ENCODE measurements around the gene CFHR4. TPM values are rescaled to one million over a fixed set of nuclear protein-coding genes. Genes with fewer than 3 reads are reported as not detected.
"Not testable (repeated sequence)": the region's sequence is repeated elsewhere in the genome, so short reads cannot be mapped to it uniquely, and the experiment has no call there.

Gene CFHR4
- not detected for total RNA-seq

DNA sequence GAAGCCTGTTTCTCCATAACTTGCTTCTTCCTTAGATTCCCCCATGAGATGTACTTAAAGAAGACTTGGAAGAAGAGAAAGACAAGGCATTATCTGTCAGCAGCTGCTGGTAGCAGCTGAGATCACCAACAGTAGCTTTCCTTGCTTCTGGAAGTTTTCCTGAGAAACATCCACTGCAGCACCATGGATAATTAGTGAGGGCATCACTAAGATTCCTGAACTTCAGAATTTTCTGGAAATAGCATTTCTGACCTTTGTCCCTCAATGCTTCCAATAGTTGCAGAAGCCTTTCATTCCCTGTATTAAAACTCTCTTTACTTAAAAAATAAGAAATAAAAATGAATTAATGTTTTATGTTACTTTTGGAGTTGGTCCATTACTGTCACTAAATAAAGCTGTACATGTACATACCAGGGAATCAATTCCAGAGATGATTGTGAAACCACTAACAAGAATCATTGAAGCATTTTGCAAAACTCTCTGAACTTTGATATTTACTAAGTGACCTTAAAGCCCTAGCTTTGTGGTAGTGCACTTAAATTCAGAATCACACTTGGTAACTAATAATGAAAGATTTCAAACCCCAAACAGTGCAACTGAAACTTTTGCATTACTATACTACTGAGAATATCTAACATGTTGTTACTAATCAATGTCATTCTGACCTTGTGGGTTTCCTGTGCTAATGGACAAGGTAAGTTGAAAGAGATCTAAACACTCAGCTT lies at the start of gene CFHR4:
Gene CFHR4, plus strand, starts transcription at position 538 of the 725 bp plus-strand sequence. Its CDS starts 99 bp downstream, at position 637.
- Mint-ChIP-seq H3K27me3 (no peaks in the 10 kb centered on the region), H3K4me1 (no peaks in the 10 kb centered on the region), H3K4me3 (no peak within 1 kb of the TSS), H3K36me3 (no peaks in the 10 kb centered on the region), H3K27ac (no peak within 1 kb of the TSS), H3K9me3 (no peaks in the 10 kb centered on the region)
- ATAC-seq (ENCODE audit: low read depth) (no peak), DNase-seq (no peak)
- POLR2A ChIA-PET: no interaction called here

DNA sequence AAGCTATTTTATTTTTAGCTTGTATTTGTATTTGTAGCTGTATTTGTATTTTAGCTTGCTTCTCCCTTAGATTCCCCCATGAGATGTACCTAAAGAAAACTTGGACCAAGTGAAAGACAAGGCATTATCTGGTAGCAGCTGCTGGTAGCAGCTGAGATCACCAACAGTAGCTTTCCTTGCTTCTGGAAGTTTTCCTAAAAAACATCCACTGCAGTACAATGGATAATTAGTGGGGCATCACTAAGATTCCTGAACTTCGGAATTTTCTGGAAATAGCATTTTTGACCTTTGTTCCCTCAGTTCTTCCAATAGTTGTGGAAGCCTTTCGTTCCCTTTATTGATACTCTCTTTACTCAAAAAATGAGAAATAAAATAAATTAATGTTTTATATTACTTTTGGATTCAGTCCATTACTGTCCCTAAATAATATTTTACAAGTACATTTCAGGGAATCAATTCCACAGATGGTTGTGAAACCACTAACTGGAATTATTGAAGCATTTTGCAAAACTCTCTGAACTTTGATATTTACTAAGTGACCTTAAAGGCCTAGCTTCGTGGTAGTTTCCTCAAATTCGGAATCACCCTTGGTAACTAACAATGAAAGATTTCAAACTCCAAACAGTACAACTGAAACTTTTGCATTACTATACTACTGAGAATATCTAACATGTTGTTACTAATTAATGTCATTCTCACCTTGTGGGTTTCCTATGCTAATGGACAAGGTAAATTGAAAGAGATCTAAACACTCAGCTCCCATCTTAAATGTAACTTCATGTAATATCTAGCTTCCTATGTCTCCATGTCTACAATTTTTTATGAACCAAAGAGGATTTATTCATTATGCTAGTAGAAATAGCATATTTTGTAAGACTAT lies 38.0 kb upstream of the CFHR4 start:
- not testable (repeated sequence) for ATAC-seq (ENCODE audit: low read depth); H3K36me3 Mint-ChIP-seq

DNA sequence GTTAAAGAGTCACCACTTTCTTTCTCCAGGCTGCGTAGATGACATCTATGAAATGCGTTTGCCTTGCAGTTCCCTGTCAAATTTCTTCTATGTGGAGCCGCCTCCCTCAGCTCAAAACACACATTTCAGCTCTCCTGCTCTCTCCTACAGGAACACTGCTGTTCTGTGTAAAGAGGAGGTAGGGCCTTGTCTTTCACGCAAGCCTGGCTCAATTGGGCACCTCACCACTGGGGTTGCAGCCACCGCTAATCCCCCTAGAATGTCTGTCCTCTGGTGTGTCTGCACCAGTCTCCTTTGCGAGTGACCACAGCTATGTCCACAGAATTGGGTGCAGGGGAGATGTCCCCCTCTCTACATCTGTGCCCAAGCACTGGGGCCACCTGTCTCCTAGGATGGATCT lies 31.8 kb upstream of the CFHR4 start:
- DNase-seq (no peak), ATAC-seq (ENCODE audit: low read depth) (no peak)
- H3K4me1 Mint-ChIP-seq: no peaks in the 10 kb centered on the region
- peaks cover 2% of the 10 kb centered on the region for H3K27me3 Mint-ChIP-seq
- no peak overlapping the region for H3K27ac Mint-ChIP-seq
- peaks cover 1% of the 10 kb centered on the region for H3K9me3 Mint-ChIP-seq
- POLR2A ChIA-PET: no interaction called here
- H3K4me3 Mint-ChIP-seq: no peak overlapping the region
- no peaks in the 10 kb centered on the region for H3K36me3 Mint-ChIP-seq

More for the DNA sequence above, 38.0 kb upstream of the CFHR4 start:
- H3K27ac Mint-ChIP-seq, H3K9me3 Mint-ChIP-seq, H3K27me3 Mint-ChIP-seq, DNase-seq, POLR2A ChIA-PET, H3K4me1 Mint-ChIP-seq, H3K4me3 Mint-ChIP-seq: not testable (repeated sequence)

DNA sequence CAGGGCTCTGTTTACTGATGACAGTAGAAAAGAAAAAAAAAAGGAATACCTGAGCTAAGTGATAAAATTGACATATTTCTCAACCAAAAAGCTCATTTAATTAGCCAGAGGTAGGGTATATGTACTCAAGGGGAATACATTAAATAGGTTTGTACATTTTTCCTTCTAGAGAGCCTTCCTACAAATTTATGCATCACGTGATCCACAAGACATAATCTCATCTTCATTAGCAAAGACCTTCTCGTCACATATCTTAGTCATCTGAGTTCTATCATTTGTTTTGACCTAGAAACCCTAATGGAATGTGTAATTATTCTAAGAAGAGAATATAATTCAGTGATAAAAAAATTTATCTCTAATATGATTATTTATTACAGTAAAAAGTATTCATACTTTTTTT lies 30.7 kb upstream of the CFHR4 start:
- POLR2A ChIA-PET: no interaction called here
- no peak overlapping the region for H3K4me3 Mint-ChIP-seq
- no peaks in the 10 kb centered on the region for H3K4me1 Mint-ChIP-seq
- no peak for ATAC-seq (ENCODE audit: low read depth)
- no peak overlapping the region for H3K27ac Mint-ChIP-seq
- H3K36me3 Mint-ChIP-seq: no peaks in the 10 kb centered on the region
- H3K9me3 Mint-ChIP-seq: peaks cover 1% of the 10 kb centered on the region
- no peak for DNase-seq
- H3K27me3 Mint-ChIP-seq: peaks cover 2% of the 10 kb centered on the region

DNA sequence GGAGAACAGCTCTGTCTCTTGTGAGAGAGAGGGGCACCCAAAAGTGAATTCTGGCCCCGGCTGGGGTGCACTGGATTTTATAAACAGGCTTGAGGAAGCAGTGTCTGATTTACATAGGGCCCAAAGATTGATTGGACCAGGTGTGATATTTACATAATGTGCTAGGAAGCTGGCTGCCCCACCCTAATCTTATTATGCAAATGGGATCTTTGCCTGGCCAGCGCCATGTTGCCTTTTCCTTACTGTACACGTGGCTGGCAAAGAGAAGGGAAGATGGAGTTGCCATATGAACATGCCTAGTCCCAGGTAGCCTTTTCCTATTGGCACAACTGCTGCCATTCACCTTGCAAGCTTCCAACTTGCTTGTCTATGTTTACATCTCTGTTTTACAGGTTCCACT lies 29.0 kb upstream of the CFHR4 start:
- no peak overlapping the region for H3K27ac Mint-ChIP-seq
- peaks cover 1% of the 10 kb centered on the region for H3K9me3 Mint-ChIP-seq
- no peak for ATAC-seq (ENCODE audit: low read depth)
- H3K4me1 Mint-ChIP-seq: no peaks in the 10 kb centered on the region
- H3K27me3 Mint-ChIP-seq: peaks cover 2% of the 10 kb centered on the region
- H3K36me3 Mint-ChIP-seq: no peaks in the 10 kb centered on the region
- no peak overlapping the region for H3K4me3 Mint-ChIP-seq
- POLR2A ChIA-PET: no interaction called here
- no peak for DNase-seq

DNA sequence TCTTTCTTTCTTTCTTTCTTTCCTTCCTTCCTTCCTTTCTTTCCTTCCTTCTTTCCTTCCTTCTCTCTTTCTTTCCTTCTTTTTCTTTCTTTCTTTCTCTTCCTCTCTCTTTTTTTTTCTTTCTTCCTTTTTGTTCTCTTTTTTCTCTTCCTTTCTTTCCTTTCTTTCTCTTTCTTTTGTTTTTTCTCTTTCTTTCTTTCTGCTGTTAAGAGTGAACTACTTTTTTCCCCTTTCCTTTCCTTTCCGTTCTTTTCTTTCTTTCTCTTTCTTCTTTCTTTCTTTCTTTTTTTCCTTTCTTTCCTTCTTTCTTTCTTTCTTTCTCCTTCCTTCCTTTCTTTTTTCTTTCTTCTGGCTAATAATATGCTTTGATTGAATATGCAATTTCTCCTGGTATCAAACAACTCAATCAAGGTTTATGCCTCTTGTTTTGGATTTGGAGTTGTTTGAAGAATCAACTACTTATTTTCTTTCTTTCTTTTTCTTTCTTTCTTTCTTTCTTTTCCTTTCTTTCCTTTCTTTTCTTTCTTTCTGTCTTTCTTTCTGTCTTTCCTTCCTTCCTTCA lies 27.4 kb upstream of the CFHR4 start:
- no peak overlapping the region for H3K27ac Mint-ChIP-seq
- peaks cover 2% of the 10 kb centered on the region for H3K27me3 Mint-ChIP-seq
- no peaks in the 10 kb centered on the region for H3K4me1 Mint-ChIP-seq
- DNase-seq: no peak
- H3K36me3 Mint-ChIP-seq: no peaks in the 10 kb centered on the region
- POLR2A ChIA-PET: no interaction called here
- no peak for ATAC-seq (ENCODE audit: low read depth)
- peaks cover 1% of the 10 kb centered on the region for H3K9me3 Mint-ChIP-seq
- no peak overlapping the region for H3K4me3 Mint-ChIP-seq

DNA sequence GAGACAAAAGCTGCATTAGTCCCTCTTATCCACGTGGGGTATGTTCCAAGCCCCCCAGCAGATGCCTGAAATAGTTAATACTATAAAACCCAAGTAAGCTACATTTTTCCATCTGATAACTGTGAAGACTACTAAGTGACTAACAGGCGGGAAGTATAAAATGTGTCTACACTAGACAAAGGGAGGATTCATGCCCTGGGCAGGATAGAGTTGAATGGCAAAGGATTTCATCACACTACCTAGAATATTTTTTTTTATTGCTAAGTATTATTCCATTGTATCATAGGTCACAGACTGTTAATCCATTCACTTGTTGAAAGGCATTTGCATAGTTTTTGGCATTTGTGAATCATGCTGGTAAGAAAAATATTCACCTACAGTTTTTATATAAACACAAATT lies 26.4 kb upstream of the CFHR4 start:
- POLR2A ChIA-PET: no interaction called here
- H3K4me3 Mint-ChIP-seq: no peak overlapping the region
- H3K36me3 Mint-ChIP-seq: no peaks in the 10 kb centered on the region
- H3K27ac Mint-ChIP-seq: no peak overlapping the region
- peaks cover 2% of the 10 kb centered on the region for H3K27me3 Mint-ChIP-seq
- no peaks in the 10 kb centered on the region for H3K4me1 Mint-ChIP-seq
- H3K9me3 Mint-ChIP-seq: peaks cover 1% of the 10 kb centered on the region
- no peak for DNase-seq
- ATAC-seq (ENCODE audit: low read depth): no peak

DNA sequence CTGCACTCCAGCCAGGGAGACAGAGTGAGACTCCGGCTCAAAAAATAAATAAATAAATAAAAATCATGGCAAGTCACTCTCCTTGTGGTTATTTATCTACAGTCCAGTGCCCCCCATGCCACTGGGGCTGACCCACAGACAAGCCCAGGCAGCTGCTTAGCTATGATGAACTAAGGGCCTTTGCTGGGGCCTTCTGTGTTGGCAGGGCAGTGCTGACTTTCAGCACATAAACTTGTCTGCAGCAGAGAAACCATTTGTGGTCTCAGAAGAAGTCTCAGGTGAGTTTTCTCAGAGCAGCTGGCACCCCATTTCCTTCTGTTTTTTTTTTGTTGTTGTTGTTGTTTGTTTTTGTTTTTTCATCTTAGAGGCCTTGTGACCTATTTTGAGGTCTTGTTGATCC lies 20.9 kb upstream of the CFHR4 start:
- no peaks in the 10 kb centered on the region for H3K9me3 Mint-ChIP-seq
- no peaks in the 10 kb centered on the region for H3K4me1 Mint-ChIP-seq
- no peak overlapping the region for H3K27ac Mint-ChIP-seq
- POLR2A ChIA-PET: no interaction called here
- no peaks in the 10 kb centered on the region for H3K36me3 Mint-ChIP-seq
- H3K27me3 Mint-ChIP-seq: no peaks in the 10 kb centered on the region
- H3K4me3 Mint-ChIP-seq: no peak overlapping the region
- DNase-seq: no peak
- ATAC-seq (ENCODE audit: low read depth): no peak

DNA sequence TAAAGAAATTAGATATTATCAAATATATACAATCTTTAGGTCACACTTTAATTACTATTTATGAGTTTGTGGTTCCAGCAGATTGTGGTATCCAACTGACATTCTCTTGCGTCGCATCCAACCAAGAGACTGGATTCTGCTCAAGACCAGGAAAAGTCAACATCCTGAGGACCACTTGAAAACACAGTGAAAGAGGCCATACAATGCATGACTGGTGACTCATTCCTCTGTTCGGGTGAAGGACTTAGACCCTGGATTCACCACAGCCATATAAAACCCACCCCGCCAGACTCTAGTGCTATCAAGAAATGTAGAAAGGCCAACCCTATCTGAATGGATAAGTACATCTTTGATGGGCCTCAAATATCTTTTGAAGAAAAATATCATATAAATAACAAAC lies 14.5 kb upstream of the CFHR4 start:
- H3K27me3 Mint-ChIP-seq: peaks cover 3% of the 10 kb centered on the region
- H3K4me3 Mint-ChIP-seq: no peak overlapping the region
- DNase-seq (no peak), ATAC-seq (ENCODE audit: low read depth) (no peak)
- no peak overlapping the region for H3K27ac Mint-ChIP-seq
- no peaks in the 10 kb centered on the region for H3K4me1 Mint-ChIP-seq
- peaks cover 2% of the 10 kb centered on the region for H3K9me3 Mint-ChIP-seq
- no peaks in the 10 kb centered on the region for H3K36me3 Mint-ChIP-seq
- POLR2A ChIA-PET: no interaction called here

DNA sequence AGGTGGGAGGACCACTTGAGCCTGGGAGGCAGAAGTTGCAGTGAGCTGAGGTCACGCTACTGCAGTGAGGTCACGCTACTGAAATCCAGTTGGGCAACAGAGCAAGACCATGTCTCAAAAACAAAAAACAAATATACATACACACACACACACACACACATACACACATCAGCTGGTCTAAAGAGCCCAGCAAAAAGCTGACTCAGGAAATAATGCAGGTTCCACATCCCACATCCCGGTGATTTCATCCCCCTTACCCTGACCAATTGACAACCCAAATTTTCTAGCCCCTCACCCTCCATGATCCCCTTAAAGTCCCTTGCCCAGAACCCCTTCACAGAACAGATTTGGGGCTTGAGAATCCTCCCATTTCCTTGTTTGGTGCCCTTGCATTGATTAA lies 11.9 kb upstream of the CFHR4 start:
- Mint-ChIP-seq H3K27me3 (peaks cover 3% of the 10 kb centered on the region), H3K27ac (no peak overlapping the region), H3K9me3 (peaks cover 2% of the 10 kb centered on the region), H3K4me3 (no peak overlapping the region), H3K36me3 (no peaks in the 10 kb centered on the region), H3K4me1 (no peaks in the 10 kb centered on the region)
- POLR2A ChIA-PET: no interaction called here
- DNase-seq (no peak), ATAC-seq (ENCODE audit: low read depth) (no peak)

DNA sequence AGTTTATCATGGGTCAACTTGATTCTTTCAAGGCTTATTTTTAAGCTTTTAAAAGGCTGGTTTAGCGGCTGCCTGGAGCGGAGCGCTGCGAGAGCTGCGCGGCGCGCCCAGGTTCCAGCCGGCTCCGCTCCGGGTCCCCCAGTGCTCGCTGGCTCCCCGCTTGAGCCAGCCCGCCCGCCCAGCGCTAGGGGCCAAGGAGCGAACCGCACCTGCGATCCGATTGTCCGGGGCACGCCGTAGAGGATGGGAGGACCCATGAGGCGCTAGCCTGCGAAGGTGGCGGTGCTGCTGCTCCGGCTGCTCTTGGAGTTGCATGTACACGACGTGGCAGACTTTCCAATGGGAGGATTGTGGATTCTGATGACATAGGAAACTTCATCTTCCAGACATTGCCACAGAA lies 9.9 kb upstream of the CFHR4 start:
- no peak overlapping the region for H3K4me3 Mint-ChIP-seq
- POLR2A ChIA-PET: no interaction called here

DNA sequence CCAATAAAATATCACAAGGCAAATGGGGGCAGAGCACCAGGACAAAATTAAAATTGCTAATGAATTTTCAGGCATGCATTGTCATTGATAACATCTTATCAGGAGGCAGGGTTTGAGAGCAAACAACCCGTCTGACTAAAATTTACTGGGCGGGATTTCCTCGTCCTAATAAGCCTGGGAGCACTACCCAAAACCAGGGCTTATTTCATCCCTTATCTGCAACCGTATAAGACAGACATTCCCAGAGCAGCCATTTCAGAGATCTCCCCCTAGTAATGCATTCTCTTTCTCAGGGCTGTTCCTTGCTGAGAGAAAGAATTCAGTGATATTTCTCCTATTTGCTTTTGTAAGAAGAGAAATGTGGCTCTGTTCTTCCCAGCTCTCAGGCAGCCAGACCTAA lies 1.3 kb upstream of the CFHR4 start:
- ATAC-seq (ENCODE audit: low read depth); H3K4me3 Mint-ChIP-seq; POLR2A ChIA-PET; H3K4me1 Mint-ChIP-seq; H3K9me3 Mint-ChIP-seq; DNase-seq; H3K36me3 Mint-ChIP-seq; H3K27me3 Mint-ChIP-seq; H3K27ac Mint-ChIP-seq: not testable (repeated sequence)

More for the DNA sequence above, 9.9 kb upstream of the CFHR4 start:
- Mint-ChIP-seq H3K27ac (no peak overlapping the region), H3K9me3 (peaks cover 5% of the 10 kb centered on the region), H3K4me1 (no peaks in the 10 kb centered on the region), H3K27me3 (peaks cover 3% of the 10 kb centered on the region), H3K36me3 (no peaks in the 10 kb centered on the region)
- DNase-seq (no peak), ATAC-seq (ENCODE audit: low read depth) (no peak)

DNA sequence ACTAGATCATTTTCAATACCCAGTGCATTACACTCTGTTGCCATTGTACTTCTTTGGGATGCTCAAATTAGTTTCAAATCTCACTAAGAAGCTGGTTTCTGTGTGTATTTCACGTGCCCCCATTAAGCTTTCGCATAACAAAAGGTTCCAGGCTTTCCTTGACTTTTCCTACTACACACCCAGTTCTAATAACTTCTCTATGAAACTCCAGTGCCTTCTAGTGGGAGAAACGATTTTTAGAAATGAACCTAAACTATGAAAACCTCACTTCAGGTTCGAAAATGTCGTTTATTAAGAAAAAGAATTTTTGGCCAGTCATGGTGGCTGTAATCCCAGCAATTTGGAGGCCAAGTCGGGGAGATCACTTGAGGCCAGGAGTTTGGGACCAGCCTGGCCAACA lies 2.8 kb downstream of the CFHR4 start:
- no peak overlapping the region for H3K27ac Mint-ChIP-seq
- H3K27me3 Mint-ChIP-seq: no peaks in the 10 kb centered on the region
- no peaks in the 10 kb centered on the region for H3K36me3 Mint-ChIP-seq
- POLR2A ChIA-PET: no interaction called here
- DNase-seq: no peak
- ATAC-seq (ENCODE audit: low read depth): no peak
- H3K4me3 Mint-ChIP-seq: no peak overlapping the region
- H3K4me1 Mint-ChIP-seq: no peaks in the 10 kb centered on the region
- H3K9me3 Mint-ChIP-seq: no peaks in the 10 kb centered on the region

DNA sequence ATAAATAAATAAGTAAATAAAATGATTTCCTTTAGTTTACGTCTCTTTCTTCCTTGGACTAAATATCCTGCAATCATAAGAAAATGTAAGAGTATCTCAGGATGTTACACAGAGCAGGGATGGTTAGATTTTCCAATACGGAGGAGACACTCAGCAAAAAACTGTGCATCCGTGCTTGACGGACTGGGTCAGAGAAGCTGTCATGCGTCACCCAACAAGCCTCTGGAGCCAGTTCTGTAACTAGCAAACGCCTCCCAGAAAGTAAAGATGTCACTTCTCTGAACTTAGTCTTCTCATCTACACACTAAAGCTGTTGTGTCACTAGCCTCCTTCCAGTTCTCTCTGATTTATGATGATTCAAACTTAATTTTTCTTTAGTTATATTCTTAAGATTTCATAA lies 3.4 kb downstream of the CFHR4 start:
- H3K27me3 Mint-ChIP-seq: no peaks in the 10 kb centered on the region
- H3K27ac Mint-ChIP-seq: no peak overlapping the region
- H3K36me3 Mint-ChIP-seq: no peaks in the 10 kb centered on the region
- no peaks in the 10 kb centered on the region for H3K9me3 Mint-ChIP-seq
- DNase-seq (no peak), ATAC-seq (ENCODE audit: low read depth) (no peak)
- no peaks in the 10 kb centered on the region for H3K4me1 Mint-ChIP-seq
- POLR2A ChIA-PET: no interaction called here
- no peak overlapping the region for H3K4me3 Mint-ChIP-seq

Measured in activated naive CD8-positive, alpha-beta T cell treated with anti-CD3 and anti-CD28 coated beads, Interleukin-2, amount 10 ng/mL, durations not matched to agents 7 days and 5 days (primary cell).